Esophagus squamous epithelium (tissue), 4 donors: ENCODE results near the gene VWA8.

Experiments
- CTCF ChIP-seq, 6 experiments: fragments of 450-650 bp in 4 of 6; fragments of 200-600 bp in 2 of 6; sonication (generic) in 2 of 6; IDR thresholded peaks; one replicate each; pipeline ENCODE4 v1.5.1; 2016 to 2019; ENCODE audit warnings: antibody characterized with exemption in 6 of 6, mild to moderate bottlenecking in 4 of 6, moderate library complexity in 4 of 6
- POLR2A ChIP-seq, 4 donors: fragments of 450-650 bp; IDR thresholded peaks; one replicate each; pipeline ENCODE4 v1.6.1; 2017; ENCODE audit warnings: antibody characterized with exemption in 4 of 4, mild to moderate bottlenecking in 4 of 4, moderate library complexity in 3 of 4

GRCh38 chr13:41579881-41580280 is 381.0 kb downstream of the VWA8 start:
- TF ChIP-seq CTCF (IDR thresholded peaks at IDR 0.05) (no peak), POLR2A (IDR thresholded peaks at IDR 0.05) (no peak)
